H9 (cell line): ENCODE data around the gene NAA15. TPM values are rescaled to one million over a fixed set of nuclear protein-coding genes. Genes with fewer than 3 reads are reported as not detected.

Experiments
- DNase-seq: peaks from one replicate; pipeline ENCODE4 v3.0.0-alpha.2; 2017
- H2AFZ ChIP-seq: one replicate; pipeline ENCODE4 v1.6.1; 2013; ENCODE audit warnings: mild to moderate bottlenecking, low read length, control low read depth, moderate library complexity
- H2AK5ac ChIP-seq: 2 replicates; pipeline ENCODE4 v1.6.1; 2013; ENCODE audit warnings: low read length, control low read depth, mixed read lengths; ENCODE audit not compliant: insufficient read length
- H2BK120ac ChIP-seq: one replicate; pipeline ENCODE4 v1.6.1; 2013; ENCODE audit warnings: low read depth, mild to moderate bottlenecking, low read length, control low read depth, inconsistent platforms; ENCODE audit not compliant: poor library complexity, severe bottlenecking
- H2BK12ac ChIP-seq: 2 replicates; pipeline ENCODE4 v1.6.1; 2013; ENCODE audit warnings: low read length, control low read depth, mixed read lengths, low read depth; ENCODE audit not compliant: insufficient read length
- H2BK15ac ChIP-seq: 2 replicates; pipeline ENCODE4 v1.6.1; 2013; ENCODE audit warnings: low read depth, low read length, control low read depth
- H2BK20ac ChIP-seq: one replicate; pipeline ENCODE4 v1.6.1; 2013; ENCODE audit warnings: low read depth, mild to moderate bottlenecking, low read length, control low read depth, inconsistent platforms; ENCODE audit not compliant: poor library complexity, severe bottlenecking
- H2BK5ac ChIP-seq: 2 replicates; pipeline ENCODE4 v1.6.1; 2013; ENCODE audit warnings: low read length, control low read depth, mixed read lengths; ENCODE audit not compliant: insufficient read length
- H3K14ac ChIP-seq: 2 replicates; pipeline ENCODE4 v1.6.1; 2013; ENCODE audit warnings: low read length, control low read depth; ENCODE audit not compliant: insufficient read depth
- H3K18ac ChIP-seq: 2 replicates; pipeline ENCODE4 v1.6.1; 2013; ENCODE audit warnings: low read depth, mild to moderate bottlenecking, mixed read lengths, low read length, control low read depth; ENCODE audit not compliant: insufficient read length
- H3K23ac ChIP-seq: 2 replicates; pipeline ENCODE4 v1.6.1; 2013; ENCODE audit warnings: low read length, control low read depth, mixed read lengths, low read depth; ENCODE audit not compliant: insufficient read length
- H3K23me2 ChIP-seq: 2 replicates; pipeline ENCODE4 v1.6.1; 2013; ENCODE audit warnings: low read depth, mild to moderate bottlenecking, mixed read lengths, low read length, control low read depth; ENCODE audit not compliant: insufficient read length, poor library complexity, severe bottlenecking
- H3K27ac ChIP-seq: 2 replicates; pipeline ENCODE4 v1.5.1; 2013; ENCODE audit warnings: low read length, control low read depth, mixed read lengths, low read depth; ENCODE audit not compliant: insufficient read length
- H3K27me3 ChIP-seq: 2 replicates; pipeline ENCODE4 v1.6.1; 2013; ENCODE audit warnings: low read length, control low read depth, inconsistent platforms; ENCODE audit not compliant: insufficient read depth
- H3K4ac ChIP-seq: 2 replicates; pipeline ENCODE4 v1.6.1; 2013; ENCODE audit warnings: low read depth, mild to moderate bottlenecking, control low read depth, inconsistent platforms, low read length, moderate library complexity
- H3K4me1 ChIP-seq: 2 replicates; pipeline ENCODE4 v1.6.1; 2013; ENCODE audit warnings: low read length, control low read depth, inconsistent platforms; ENCODE audit not compliant: insufficient read depth
- H3K4me2 ChIP-seq: 2 replicates; pipeline ENCODE4 v1.6.1; 2013; ENCODE audit warnings: low read length, control low read depth, mixed read lengths; ENCODE audit not compliant: insufficient read length, insufficient read depth
- H3K56ac ChIP-seq: 2 replicates; pipeline ENCODE4 v1.6.1; 2013; ENCODE audit warnings: low read depth, mild to moderate bottlenecking, mixed read lengths, low read length, control low read depth; ENCODE audit not compliant: insufficient read length
- H3K79me1 ChIP-seq: 2 replicates; pipeline ENCODE4 v1.6.1; 2013; ENCODE audit warnings: low read depth, mild to moderate bottlenecking, moderate library complexity, low read length, control low read depth, inconsistent platforms; ENCODE audit not compliant: insufficient read depth, poor library complexity, severe bottlenecking
- H3K79me2 ChIP-seq: 2 replicates; pipeline ENCODE4 v1.6.1; 2013; ENCODE audit warnings: low read length, control low read depth, inconsistent platforms; ENCODE audit not compliant: insufficient read depth
- H3K9ac ChIP-seq: 2 replicates; pipeline ENCODE4 v1.6.1; 2013; ENCODE audit warnings: low read length, control low read depth, mixed read lengths; ENCODE audit not compliant: insufficient read length; ENCODE audit errors: extremely low read depth
- H3K9me3 ChIP-seq: one replicate; pipeline ENCODE4 v1.6.1; 2013; ENCODE audit warnings: low read depth, low read length, inconsistent platforms; ENCODE audit not compliant: control insufficient read depth
- H3T11ph ChIP-seq: one replicate; pipeline ENCODE4 v1.6.1; 2013; ENCODE audit warnings: mild to moderate bottlenecking, low read length, control low read depth, inconsistent platforms
- H4K20me1 ChIP-seq: one replicate; pipeline ENCODE4 v1.6.1; 2013; ENCODE audit not compliant: control insufficient read depth, insufficient read length, insufficient read depth
- H4K5ac ChIP-seq: 2 replicates; pipeline ENCODE4 v1.6.1; 2013; ENCODE audit warnings: low read depth, mild to moderate bottlenecking, mixed read lengths, low read length, control low read depth; ENCODE audit not compliant: insufficient read length
- H4K8ac ChIP-seq: replicated peaks from 2 replicates; pipeline ENCODE4 v1.6.1; 2013; ENCODE audit warnings: low read length, control low read depth, mixed read lengths, low read depth; ENCODE audit not compliant: insufficient read length
- H4K91ac ChIP-seq: 2 replicates; pipeline ENCODE4 v1.6.1; 2013; ENCODE audit warnings: low read depth, mild to moderate bottlenecking, moderate library complexity, mixed read lengths, low read length, control low read depth; ENCODE audit not compliant: insufficient read length
- H3K27ac Mint-ChIP-seq, 3 experiments: 2 replicates in 2 of 3; 3 replicates in 1 of 3; pipeline ENCODE4 v1.8.0; 2020 to 2021; ENCODE audit warnings: mixed read lengths in 3 of 3, mild to moderate bottlenecking in 1 of 3, moderate library complexity in 1 of 3
- H3K27me3 Mint-ChIP-seq: 2 replicates; pipeline ENCODE4 v1.8.0; 2021; ENCODE audit warnings: low read depth, mild to moderate bottlenecking, moderate library complexity, mixed read lengths
- H3K36me3 Mint-ChIP-seq, 3 experiments: 2 replicates in 2 of 3; 3 replicates in 1 of 3; pipeline ENCODE4 v1.8.0; 2020 to 2021; ENCODE audit warnings: low read depth in 3 of 3, mixed read lengths in 3 of 3; ENCODE audit not compliant: insufficient read depth in 1 of 3
- H3K4me1 Mint-ChIP-seq, 2 experiments: 2 replicates each; pipeline ENCODE4 v1.8.0; 2020; ENCODE audit warnings: mixed read lengths in 2 of 2
- H3K4me3 Mint-ChIP-seq, 2 experiments: 2 replicates in 1 of 2; 3 replicates in 1 of 2; pipeline ENCODE4 v1.8.0; 2020 to 2021; ENCODE audit warnings: mild to moderate bottlenecking in 2 of 2, mixed read lengths in 2 of 2, moderate library complexity in 1 of 2
- H3K9me3 Mint-ChIP-seq, 2 experiments: 2 replicates in 1 of 2; 3 replicates in 1 of 2; pipeline ENCODE4 v1.8.0; 2020; ENCODE audit warnings: mild to moderate bottlenecking in 2 of 2, mixed read lengths in 2 of 2, moderate library complexity in 1 of 2
- CTCF ChIP-seq: fragments of 200-600 bp; sonication (generic); conservative IDR thresholded peaks from 3 replicates; pipeline ENCODE4 v1.8.0; 2021; ENCODE audit warnings: antibody characterized with exemption, mild to moderate bottlenecking
- WGBS: extraction: QIAGEN DNeasy Blood & Tissue Kit; methylation state at CpG from one replicate; pipeline ENCODE4 v1.1.7; 2013; ENCODE audit warnings: missing lambda C conversion rate, low lambda C conversion rate, mixed read lengths; ENCODE audit not compliant: insufficient read length; ENCODE audit errors: extremely low coverage; 5-methylcytosine and 5-hydroxymethylcytosine counted together
- total RNA-seq: library from RNA; stranded (reverse); gene quantifications from 2 replicates; pipeline ENCODE4 v1.2.1, GENCODE V29; 2021

NAA15 gene
- total RNA-seq, 1 experiment from 2014 or later, result 115 TPM

- Histone ChIP-seq H2BK20ac (no peak overlapping the region), H4K20me1 (no peaks in the 10 kb centered on the region), H2BK15ac (no peak overlapping the region), H3K18ac (no peak overlapping the region), H2AFZ (no peak overlapping the region), H4K5ac (no peak overlapping the region), H3K9ac (no peak overlapping the region), H3K27ac (no peak overlapping the region), H3T11ph (no peak overlapping the region), H2BK120ac (no peak overlapping the region), H3K79me1 (no peaks in the 10 kb centered on the region), H2BK12ac (no peak overlapping the region), H3K27me3 (no peaks in the 10 kb centered on the region), H3K79me2 (no peaks in the 10 kb centered on the region), H3K4ac (no peak overlapping the region), H3K14ac (no peak overlapping the region), H3K56ac (no peak overlapping the region), H4K91ac (no peak overlapping the region), H3K23ac (no peak overlapping the region), H3K4me1 (no peaks in the 10 kb centered on the region), H4K8ac (no peak overlapping the region), H3K23me2 (no peaks in the 10 kb centered on the region), H3K9me3 (no peaks in the 10 kb centered on the region), H2AK5ac (no peak overlapping the region), H2BK5ac (no peak overlapping the region), H3K4me2 (no peak overlapping the region)
- Mint-ChIP-seq H3K9me3 (no peaks in the 10 kb centered on the region), H3K36me3 (peaks cover 28 to 83% (median 55%) of the 10 kb centered on the region in 3 experiments; a peak in 6 of 7 replicates), H3K27me3 (no peaks in the 10 kb centered on the region), H3K4me1 (no peaks in the 10 kb centered on the region), H3K4me3 (no peak overlapping the region), H3K27ac (no peak overlapping the region)
- no CpG with 5 or more reads among the region's 1 CpG for WGBS
- no peak for DNase-seq
- no peak for TF ChIP-seq CTCF
These were observed 72.9 kb downstream of the NAA15 start for GRCh38 chr4:139374251-139374650.
